Epithelial cell of esophagus (primary cell): ENCODE results near the gene JMJD6.
"Not testable (repeated sequence)": the region's sequence is repeated elsewhere in the genome, so short reads cannot be mapped to it uniquely, and the experiment has no call there.

Experiments
- DNase-seq: peaks from one replicate; pipeline ENCODE4 v3.0.0; 2010; ENCODE audit warnings: low read depth
- H3K4me3 ChIP-seq: 2 replicates; pipeline ENCODE4 v1.5.1; 2011; ENCODE audit warnings: mild to moderate bottlenecking, low read length, control low read depth
- CTCF ChIP-seq: IDR thresholded peaks from 2 replicates; pipeline ENCODE4 v1.5.1; 2011; ENCODE audit warnings: low read depth, mild to moderate bottlenecking, low read length, control low read depth, inconsistent platforms; ENCODE audit not compliant: insufficient read depth; ENCODE audit errors: missing control alignments

JMJD6 gene

DNA sequence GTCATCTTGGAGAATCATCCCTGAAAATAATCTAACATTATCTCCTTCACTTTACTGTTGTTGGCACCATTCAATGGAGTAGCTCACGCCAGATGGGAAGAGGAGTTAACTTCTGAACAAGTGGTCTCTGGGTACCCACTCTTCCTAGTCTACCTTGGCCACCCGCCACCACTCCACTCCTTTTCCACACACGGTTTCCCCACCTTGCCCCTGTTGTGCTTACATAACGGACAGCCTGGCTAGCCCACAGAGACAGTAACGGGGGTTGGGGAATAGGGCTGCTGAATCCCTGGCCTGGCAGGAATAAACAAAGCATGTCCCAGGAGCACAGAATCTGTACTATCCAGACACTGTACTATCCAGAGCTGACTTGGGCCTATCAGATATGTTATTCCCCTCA lies 12.1 kb downstream of the JMJD6 start:
- TF ChIP-seq CTCF: no peak
- DNase-seq: no peak
- no peak overlapping the region for H3K4me3 ChIP-seq

DNA sequence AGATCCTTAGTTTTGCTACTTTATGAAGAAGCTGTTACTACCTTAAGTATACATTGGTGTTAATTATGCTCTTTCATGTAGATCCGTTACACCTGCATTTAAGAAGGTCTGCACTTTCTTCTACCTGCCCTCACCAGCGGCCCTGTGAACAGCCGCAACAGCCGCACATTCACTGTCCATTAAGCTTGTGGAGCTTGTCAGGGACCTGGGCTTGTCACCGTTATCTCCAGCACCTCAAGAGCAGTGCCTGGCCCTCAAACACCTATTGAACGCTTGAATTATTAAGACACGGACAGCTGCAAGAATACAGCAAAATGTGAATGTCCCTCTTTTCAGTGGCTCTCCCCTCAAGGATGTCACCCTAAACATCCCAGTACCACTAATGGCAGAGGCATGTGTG lies 12.6 kb downstream of the JMJD6 start:
- TF ChIP-seq CTCF: no peak
- no peak for DNase-seq

GRCh38 chr17:76712321-76712720 lies 14.1 kb downstream of the JMJD6 start:
- H3K4me3 ChIP-seq, DNase-seq: not testable (repeated sequence)

More for the DNA sequence above, 12.6 kb downstream of the JMJD6 start:
- H3K4me3 ChIP-seq: no peak overlapping the region

DNA sequence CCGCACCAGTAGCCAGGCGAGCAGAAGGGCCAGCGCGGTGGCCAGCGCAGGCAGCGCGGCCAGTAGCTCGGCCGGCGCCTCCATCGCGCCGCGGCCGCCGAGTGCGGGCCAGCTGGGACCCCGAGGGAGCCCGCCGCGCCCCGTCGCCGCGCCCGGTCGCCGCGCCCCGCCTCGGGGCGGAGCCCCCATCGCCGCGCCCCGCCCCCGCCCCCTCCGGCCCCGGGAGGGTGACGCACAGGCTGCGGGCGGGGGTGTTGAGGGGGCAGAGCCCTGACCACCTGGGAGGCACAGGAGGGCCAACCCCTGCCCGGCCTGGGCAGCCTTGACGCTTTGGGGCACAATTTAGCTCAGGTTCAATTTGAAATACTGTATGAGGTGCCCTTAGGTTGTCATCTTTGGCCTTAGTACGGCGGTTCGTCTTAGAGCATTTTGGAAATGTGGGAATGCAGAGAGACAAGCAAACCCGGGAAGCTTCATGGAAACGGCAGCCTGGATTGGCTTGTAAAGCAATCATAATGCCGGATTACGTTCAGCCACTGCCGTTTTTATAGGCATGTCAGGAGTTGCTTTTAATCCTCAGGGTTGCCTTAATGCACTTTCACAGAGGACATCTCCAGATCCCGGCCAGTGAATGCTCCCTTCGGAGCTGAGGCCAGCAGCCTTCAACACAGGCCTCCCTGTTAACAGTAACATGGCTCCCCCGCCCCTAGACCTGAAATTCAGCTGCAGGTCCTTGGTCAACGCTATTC lies 15.4 kb downstream of the JMJD6 start, which contains the start of gene MXRA7:
Gene MXRA7, minus strand, starts transcription at position 103 of the 749 bp plus-strand sequence. Its CDS starts 19 bp downstream, at position 84.
- peak within 1 kb of the TSS; percentile 49 for H3K4me3 ChIP-seq
- TF ChIP-seq CTCF: no peak
- DNase-seq: peak; percentile 67

DNA sequence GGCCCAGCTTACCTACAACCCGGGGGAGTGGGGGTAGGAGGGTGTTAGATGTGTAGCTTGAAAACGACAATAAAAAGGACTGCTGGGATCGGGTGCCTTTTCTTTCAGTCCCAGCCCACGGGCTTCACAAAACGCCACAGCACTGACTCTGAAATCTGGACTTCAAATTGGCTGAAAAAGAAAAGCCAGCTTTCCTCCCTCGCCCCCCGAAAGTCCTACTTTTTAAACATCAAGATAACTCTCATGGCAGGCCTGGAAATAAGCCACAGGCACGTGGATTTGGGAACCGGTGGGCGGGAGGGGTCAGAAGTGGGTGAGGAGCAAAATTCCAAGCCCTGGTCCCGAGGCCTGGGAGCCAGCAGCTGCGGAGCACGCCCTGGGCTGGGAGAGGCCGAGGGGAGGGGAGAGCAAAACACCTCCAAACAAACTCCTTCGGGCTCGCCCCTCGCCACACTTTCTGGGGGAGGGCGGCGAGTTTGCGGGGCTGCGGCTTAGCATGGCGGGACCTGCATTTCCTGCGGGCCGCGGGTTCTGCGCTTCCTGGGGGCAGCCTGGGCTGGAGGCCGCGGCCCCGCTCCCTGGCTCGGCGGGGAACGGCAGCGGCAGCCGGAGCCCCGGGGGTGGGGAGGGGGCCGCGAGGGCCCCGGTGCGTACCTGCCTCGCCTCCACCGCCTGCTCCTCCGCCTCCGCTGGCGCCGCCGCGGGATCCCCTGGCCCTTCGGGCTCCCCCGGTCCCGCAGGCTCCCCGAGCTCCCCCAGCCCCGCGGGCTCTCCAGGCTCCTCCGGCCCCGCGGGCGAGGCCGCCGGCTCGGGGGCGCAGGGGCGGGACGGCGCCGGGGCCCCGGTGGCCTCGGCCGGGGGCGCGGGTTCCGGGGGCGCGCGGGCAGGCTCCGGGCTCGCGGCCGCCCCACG lies 16.2 kb downstream of the JMJD6 start:
- peak overlapping the region; percentile 49 for H3K4me3 ChIP-seq
- DNase-seq: peak; percentile 15

DNA sequence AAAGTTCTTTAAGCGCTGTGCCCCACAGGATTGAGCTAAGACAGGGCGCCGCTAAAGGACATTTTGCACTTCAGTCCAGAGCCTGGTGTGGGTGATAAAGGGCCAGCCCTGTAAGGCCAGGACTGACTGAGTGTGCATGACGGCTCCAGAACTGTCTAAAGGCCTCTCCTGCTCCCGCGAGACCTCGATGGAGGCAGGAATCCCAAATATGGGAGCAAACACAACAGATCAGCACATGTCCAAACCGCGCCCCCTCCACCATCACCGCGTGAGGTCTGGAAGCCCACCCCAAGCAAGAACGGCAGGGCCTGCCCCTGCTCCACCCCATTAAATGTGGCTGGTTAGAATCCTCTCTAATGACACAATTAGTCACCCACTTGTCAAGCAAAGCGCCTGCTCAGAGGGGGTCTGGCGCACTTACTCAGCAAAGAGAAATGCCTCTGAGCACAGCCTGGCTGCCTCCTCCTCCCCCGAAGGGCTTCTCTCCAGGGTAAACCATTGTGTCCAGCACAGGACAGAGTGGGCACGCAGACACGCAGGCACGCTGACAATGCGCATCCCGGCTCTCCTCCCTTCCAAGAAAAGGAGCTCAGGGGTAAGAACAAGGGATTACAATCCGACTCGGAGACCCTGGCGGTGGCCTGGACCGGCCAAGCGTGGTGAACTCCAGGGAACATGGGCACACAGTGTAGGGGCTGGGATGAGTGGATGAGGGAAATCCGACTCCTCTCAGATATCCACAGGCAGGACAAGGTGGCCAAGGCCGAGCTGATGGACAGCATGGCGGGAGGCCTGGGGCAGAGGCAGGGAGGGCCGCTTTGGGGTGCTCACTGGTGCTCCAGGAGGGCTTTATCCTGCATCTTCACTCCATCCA lies 17.1 kb downstream of the JMJD6 start:
- H3K4me3 ChIP-seq: peak overlapping the region; percentile 49
- no peak for TF ChIP-seq CTCF
- peak; percentile 88 for DNase-seq

- H3K4me3 ChIP-seq: no peak overlapping the region
- no peak for DNase-seq
- TF ChIP-seq CTCF: peak; percentile 21
These were observed 18.2 kb downstream of the JMJD6 start for GRCh38 chr17:76707985-76708807.
